Right ventricle myocardium inferior (tissue), 1 donor: ENCODE measurements around the gene SMIM35. TPM values are rescaled to one million over a fixed set of nuclear protein-coding genes. Genes with fewer than 3 reads are reported as not detected.
"Not testable (repeated sequence)": the region's sequence is repeated elsewhere in the genome, so short reads cannot be mapped to it uniquely, and the experiment has no call there.

Source experiments
- ATAC-seq: fragments of 200-7000 bp; cut with Tn5 transposase; one replicate; pipeline ENCODE4 v1.9.1; 2020; ENCODE audit warnings: mild to moderate bottlenecking, moderate library complexity
- DNase-seq: peaks from one replicate; pipeline ENCODE4 v3.0.0; 2021; ENCODE audit errors: missing footprints
- intact Hi-C: fragments of 100-400 bp; cut with DNase I; formaldehyde crosslinking; loops from one replicate; pipeline ENCODE4 v1.11.0; 2022
- total RNA-seq: library from RNA; stranded (reverse); fragmentation: NEBNext Ultra II Directional; extraction: Animal tissue kit (Norgen Biotek cat#: 25700); gene quantifications from one replicate; pipeline ENCODE4 v1.2.1, GENCODE V29; 2021
- donor health status: DM: no; HTN: yes; CAD: no; lungs with severe emphysema.

The SMIM35 gene
- total RNA-seq, 1 donor from 2014 or later = not detected

DNA sequence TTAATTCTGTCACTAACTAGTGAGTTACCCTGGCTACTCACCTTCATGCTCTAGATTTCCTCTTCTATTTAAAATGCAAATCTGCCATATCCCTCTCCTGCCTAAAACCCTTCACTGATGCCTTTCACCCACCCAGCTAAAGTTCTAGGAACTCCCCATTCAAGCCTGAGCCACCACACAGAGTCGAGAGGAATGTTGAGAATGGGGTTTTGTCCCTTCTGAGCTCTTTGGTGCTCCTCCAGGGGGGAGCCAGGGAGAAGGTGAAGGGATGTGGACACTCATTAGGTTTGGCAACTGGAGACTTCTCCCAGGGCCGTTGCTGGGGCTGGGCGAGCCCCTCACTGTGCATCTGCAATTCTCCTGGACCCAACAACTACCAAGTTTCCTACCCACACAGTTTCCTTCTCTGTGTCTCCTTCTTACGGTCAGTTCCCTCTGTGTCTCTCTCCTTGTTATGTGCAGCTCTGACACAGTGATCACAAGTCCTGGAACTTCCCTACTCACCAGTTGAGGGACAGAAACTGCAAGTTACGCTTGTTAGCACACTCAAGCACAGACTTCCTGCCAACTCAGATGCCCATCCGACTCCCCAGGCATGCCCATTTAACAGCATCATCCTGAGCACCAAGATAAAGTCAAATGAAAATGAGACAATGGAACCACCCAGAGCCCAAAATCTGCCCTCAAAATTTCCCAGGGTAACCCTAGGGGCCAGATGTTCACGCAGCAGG is 107.1 kb downstream of the SMIM35 start:
- intact Hi-C loops = no loop called here
- DNase-seq (no peak), ATAC-seq (peak; percentile 53)

DNA sequence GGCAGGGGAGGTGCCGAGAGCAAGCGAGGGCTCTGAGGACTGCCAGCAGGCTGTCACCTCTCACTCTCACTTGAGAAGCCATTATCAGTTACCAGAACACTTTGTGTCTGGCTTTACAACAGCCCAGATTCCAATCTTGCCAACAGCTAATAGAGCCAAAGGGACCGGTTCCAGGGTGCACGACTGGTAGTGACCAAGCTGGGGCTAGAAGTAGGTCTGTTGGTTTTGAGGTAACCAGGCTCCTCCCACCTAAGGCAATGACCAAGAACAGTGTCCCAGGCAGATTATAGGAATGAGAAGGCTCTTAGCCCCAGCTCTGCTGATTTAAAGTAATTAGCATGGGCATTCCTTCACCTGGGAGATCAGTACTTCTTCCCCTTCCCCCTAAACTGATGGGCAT is 107.8 kb downstream of the SMIM35 start:
- DNase-seq = no peak
- intact Hi-C loops = no loop called here
- peak; percentile 82 for ATAC-seq

DNA sequence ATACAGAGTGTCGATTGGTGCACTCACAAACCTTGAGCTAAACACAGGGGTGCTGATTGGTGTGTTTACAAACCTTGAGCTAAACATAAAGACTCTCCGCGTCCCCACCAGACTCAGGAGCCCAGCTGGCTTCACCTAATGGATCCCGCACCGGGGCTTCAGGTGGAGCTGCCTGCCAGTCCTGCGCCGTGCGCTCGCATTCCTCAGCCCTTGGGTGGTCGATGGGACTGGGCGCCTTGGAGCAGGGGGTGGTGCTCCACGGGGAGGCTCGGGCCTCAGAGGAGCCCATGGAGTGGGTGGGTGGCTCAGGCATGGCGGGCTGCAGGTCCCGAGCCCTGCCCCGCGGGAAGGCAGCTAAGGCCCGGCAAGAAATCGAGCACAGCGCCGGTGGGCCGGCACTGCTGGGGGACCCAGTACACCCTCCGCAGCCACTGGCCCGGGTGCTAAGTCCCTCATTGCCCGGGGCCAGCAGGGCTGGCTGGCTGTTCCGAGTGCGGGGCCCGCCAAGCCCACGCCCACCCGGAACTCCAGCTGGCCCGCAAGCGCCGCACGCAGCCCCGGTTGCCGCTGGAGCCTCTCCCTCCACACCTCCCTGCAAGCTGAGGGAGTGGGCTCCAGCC is 108.4 kb downstream of the SMIM35 start:
- ATAC-seq, DNase-seq, intact Hi-C loops: not testable (repeated sequence)

DNA sequence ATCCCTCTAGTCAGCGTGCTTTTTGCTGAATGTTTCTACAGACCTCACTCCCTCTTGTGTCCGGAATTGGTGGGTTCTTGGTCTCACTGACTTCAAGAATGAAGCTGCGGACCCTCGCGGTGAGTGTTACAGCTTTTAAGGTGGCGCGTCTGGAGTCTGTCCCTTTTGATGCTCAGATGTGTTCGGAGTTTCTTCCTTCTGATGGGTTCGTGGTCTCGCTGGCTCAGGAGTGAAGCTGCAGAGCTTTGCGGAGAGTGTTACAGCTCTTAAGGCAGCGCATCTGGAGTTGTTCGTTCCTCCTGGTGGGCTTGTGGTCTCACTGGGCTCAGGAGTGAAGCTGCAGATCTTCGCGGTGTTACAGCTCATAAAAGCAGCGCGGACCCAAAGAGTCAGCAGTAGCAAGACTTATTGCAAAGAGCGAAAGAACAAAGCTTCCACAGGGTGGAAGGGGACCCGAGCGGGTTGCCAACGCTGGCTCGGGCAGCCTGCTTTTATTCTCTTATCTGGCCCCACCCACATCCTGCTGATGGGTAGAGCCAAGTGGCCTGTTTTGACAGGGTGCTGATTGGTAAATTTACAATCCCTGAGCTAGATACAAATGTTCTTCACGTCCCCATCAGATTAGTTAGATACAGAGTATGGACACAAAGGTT is 109.0 kb downstream of the SMIM35 start:
- ATAC-seq, intact Hi-C loops, DNase-seq: not testable (repeated sequence)

DNA sequence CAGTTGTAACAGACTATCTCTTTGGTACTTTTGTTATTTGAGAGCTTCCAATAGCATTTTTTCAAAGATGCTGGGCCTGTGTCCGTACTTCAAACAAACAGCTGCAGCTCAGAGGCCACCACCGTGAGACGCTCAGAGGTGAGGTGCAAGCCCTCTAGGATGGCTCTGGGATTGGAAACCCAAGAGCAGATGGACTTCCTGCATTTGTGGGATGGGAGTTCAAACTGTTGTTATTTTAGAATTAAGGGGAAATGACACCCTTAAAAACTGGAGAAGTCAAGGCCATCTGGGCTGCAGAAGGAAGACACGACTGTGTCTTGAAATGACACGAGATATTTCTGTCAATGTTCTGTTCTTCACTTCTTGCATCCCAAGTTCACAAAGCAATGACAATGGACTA is 109.7 kb downstream of the SMIM35 start:
- peak; percentile 15 for ATAC-seq
- intact Hi-C loops = no loop called here
- no peak for DNase-seq

DNA sequence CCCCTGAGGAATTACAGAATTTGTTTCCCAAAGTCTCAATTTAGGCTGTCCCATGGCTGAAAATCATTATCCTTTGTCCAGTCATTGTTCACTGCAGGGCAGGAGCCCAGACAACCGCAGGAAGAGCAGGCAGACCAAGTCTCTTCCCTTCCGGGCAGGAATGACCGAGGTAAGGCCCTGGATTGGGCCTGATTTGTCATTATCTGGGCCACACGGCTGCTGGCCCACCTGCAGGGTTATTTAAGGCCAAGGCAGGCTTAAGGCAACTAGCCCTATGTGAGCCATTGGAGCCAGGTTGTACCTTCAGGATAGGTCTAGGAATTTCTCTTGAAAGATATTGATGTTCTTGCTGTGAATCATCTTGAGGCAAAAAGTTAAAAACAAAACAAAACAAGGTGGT is 110.3 kb downstream of the SMIM35 start:
- intact Hi-C loops = no loop called here
- DNase-seq (no peak), ATAC-seq (no peak)

DNA sequence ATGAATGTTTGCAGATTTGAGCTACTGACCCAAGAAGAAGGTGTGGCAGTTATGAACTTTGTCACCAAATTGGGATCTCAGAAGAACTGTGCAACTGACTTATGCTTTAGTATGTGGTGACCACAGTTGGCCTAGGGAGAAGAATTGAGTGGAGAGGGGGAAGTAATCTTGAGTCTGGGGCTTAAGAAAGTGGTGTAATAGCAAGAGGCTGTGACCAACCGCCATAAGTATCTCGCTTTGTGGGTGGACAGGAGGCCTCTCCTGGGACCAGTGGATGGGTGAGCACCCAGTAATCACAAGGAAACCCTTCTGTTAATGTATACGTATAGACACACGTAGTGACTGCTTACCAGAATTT is 113.3 kb downstream of the SMIM35 start:
- DNase-seq (no peak), ATAC-seq (no peak)
- intact Hi-C loops = no loop called here

DNA sequence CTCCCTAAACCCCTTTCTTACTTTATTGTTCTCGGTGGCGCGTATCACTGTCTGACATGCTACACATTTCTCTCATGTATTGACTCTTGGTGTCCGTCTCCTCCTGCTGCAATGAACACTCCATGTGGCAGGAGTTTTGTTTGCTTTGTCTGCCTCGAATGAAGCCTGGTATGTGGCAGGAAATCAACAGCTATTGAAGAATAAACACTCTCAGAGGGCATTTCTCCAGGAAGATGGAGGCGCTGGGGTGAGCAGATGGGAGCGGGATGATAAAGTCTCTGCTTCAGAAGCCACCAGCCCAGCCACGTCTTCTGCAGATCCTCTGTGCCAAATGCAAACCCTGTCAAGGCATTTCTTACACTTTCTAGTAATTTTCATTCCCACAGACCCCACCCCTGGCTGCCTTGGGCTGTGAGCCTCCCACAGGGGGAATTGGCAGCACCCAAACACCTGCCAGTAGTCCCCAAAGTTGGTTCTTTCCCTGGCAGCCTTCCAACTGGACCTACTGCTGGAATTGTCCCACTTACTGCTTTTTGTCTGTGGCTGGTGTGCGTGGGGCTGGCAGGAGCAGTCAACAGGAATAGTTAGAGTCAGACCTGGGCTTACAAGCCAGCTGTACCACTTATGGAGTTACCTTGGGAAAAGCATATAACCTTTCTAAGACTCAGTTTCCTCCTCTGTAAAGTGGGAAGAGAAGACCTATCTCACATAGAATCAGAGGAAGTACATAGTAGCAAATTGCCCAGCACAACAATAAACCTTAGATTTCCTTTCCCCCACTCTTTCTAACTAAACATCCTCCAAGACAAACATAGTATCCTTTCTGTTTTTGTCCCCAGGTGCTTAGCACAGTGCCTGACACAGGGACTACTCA is 113.9 kb downstream of the SMIM35 start:
- intact Hi-C loops = no loop called here
- ATAC-seq (no peak), DNase-seq (no peak)

DNA sequence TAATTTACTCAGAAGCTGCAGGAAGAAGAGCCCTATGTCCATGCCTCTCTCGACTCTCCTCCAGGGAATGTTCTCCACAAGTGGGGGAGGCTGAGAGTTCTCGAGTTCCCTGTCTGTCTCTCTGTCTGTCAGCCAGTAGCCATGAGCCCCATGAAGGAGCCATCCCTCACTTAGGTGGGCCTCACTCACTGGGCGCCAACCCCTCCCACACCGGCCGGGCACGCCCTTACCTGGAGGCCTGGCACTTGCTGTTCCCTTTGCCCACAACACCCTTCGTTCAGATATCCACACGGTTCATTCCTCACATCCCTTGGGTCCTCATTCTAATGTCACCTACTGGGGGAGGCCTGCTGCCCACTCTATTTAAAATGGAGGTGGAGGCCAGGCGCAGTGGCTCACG is 114.7 kb downstream of the SMIM35 start:
- no peak for DNase-seq
- no peak for ATAC-seq
- intact Hi-C loops = no loop called here

DNA sequence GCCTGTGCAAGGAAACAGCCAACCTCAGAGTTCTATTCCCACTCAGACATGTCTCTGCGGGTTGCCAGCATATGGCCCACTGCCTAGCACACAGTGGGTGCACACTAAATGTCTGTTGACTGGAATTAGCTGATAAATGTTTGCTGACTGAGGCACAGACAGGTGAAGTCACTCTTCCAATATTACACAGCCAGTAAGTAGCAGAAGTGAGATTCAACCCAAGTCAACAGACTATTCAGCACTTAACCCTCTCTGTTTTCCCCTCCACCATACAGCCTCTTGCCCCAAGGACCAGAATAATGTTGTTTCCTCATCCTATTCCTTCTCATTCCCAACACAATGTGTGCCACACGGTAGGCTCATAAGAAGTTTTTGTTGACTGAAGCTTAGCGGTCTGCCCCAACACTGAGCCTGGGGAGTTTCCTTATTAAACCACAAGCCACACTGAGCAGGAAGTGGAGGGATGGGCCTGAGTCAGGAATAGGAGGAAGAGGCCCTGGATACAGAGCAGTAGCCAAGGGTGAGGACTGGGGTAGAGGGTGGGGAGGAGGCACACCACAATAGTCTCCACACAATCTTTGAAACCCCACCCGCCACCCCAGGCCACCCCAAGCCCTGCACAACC is 116.3 kb downstream of the SMIM35 start:
- DNase-seq (no peak), ATAC-seq (peak; percentile 79)
- intact Hi-C loops = no loop called here

DNA sequence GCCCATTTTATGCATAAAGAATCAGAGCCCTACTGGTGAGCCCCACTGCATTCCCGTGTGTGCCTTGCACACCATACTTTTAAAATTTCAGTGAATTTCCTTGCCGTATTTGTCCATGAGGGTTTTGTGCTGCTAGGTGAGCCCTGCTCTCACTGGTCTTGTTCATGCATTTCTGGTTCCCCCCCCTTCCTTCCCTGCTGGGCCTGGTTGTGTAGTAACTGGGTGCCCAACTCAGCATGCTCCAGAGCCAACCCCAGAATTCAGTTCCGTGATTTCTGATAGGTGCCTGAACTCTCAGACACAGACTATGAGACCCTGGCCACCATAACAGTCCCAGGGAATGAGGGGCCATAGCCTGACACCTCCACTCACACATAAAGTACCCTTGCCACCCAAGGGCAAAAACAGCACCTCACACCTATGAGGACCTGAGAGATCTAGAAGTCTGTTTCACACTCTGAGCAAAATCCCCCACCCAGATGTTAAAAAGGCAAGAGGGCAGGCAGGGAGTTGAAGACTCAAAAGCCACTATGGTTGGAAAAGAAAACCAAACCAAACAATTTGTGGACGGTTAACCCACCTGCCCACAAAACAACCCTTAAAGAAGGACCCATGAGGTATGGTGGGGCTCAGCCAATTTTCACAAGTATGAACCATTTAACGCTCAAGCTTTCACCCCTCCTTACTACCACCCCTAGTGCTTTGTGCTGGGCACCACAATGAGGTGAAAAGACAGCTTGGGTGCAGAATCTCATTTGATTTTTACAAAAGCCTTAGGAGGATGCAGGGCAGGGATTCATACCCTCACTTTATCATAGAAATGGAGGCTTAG is 117.4 kb downstream of the SMIM35 start:
- no peak for DNase-seq
- intact Hi-C loops = no loop called here
- ATAC-seq = no peak

DNA sequence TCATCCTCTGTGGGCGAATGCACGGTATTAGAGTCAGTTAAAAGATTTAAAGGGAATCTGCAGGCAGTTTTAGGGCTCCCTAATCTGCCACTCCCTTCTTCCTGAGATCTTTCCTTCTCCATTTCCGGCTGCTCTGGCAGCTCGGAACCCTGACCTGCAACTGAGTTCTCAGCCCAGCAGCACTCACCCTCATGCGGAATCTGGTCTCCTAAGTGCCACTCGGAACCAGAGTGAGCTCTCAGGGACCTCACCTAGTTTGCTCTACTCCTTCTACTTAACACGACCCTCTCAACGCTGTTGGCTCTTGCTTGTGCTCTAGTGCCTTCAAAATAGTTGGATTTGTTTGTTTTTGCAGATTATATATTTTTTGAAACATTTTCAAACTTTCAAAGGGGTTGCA is 119.9 kb downstream of the SMIM35 start:
- no peak for DNase-seq
- no peak for ATAC-seq
- intact Hi-C loops = no loop called here

DNA sequence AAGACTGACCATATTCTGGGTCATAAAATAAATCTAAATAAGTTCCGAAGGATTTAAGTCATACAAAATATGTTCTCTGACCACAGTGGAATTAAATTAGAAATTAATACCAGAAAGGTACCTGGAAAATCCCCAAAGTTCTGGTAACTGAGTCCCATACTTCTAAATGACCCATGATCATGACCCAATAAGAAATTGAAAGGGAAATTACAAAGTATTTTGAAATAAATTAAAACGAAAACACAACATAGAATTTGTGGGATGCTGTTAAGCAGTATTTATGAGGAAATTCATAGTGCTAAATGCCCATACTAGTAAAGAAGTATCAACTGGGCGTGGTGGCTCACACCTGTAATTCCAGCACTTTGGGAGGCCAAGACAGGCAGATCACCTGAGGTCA is 123.9 kb downstream of the SMIM35 start:
- no peak for DNase-seq
- intact Hi-C loops = no loop called here
- ATAC-seq = no peak

DNA sequence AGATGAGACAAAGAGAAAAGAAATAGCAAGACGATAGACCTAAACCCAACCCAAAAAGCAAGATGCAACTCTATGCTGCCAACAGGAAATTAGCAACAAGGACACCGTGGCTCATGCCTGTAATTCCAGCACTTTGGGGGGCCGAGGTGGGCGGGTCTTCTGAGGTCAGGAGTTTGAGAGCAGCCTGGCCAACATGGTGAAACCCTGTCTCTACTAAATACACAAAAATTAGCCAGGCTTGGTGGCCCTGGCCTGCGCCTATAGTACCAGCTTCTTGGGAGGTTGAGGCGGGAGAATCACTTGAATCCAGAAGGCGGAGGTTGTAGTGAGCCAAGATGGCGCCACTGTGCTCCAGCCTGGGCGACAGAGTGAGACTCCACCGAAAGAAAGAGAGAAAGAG is 124.9 kb downstream of the SMIM35 start:
- ATAC-seq (no peak), DNase-seq (no peak)
- intact Hi-C loops = no loop called here

DNA sequence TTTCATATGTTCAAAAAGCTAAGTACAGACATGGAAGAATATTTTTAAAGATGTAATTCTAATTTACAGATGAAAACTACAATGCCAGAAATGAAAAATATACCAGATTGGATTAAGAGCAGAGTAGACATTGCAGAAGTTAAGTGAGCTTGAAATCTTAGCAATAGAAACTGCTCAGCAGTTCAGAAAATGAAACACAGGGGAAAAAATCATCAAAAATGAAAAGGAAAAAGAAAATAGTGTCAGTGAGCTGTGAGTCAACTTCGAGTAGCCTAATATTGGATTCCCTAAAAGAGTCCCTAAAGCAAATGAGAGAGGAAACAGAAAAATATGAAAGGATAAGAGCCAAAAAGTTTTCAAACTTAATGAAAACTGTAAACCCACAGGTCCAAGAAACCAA is 126.4 kb downstream of the SMIM35 start:
- no peak for DNase-seq
- no peak for ATAC-seq
- intact Hi-C loops = no loop called here

DNA sequence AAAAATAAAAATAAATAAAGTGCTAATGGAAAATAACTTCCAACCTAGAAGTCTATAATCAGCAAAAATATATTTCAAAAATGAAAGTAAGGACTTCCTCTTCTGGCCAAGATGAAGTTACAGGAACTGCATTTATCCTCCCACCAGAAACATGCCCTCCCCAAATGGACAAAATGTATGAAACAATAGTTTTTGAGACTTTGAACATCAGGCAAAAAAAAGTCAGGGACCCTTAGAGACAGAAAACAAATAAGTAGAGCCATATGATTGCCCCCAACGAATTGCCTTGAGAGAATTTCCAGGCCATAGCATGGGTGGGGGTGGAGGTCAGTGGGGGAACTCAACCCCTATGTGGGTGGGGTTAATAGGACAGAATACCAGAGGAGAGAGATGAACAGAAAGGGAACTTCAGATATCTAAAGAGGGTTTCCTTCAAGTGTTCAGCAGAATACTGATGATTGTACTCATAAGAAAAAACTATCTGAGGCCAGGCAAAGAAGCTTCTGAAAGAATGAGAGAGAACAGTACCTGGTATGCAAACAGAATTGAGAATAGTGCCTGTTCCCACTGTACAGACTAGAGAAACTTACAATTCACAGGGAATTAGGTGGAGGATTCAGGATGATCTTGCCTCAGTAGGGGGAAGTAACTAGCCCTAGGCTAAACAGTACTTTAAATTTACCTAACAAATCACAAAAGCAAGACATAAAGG is 127.2 kb downstream of the SMIM35 start:
- intact Hi-C loops = no loop called here
- no peak for DNase-seq
- ATAC-seq = peak; percentile 48

DNA sequence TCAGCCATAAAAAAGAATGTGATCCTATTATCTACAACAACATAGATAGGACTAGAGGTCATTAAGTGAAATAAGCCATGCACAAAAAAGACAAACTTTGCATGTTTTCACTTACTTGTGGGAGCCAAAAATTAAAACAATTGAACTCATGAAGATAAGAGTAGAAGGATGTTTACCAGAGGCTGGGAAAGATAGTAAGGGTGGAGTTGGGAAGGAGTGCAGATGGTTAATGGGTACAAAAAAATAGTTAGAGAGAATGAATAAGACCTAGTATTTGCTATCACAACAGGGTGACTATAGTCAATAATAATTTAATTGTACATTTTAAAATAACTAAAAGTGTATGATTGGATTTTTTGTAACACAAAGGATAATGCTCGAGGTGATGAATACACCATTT is 127.8 kb downstream of the SMIM35 start:
- DNase-seq (no peak), ATAC-seq (no peak)
- intact Hi-C loops = no loop called here
